Measurements from ENCODE around the gene BTBD9. TPM values are rescaled to one million over a fixed set of nuclear protein-coding genes. Genes with fewer than 3 reads are reported as not detected.

BTBD9 gene
- total RNA-seq, 1 experiment from 2014 or later, result 4.7 TPM

GRCh38 chr6:38413102-38413800 is 226.5 kb downstream of the BTBD9 start:
- H3K27me3 ChIP-seq (ENCODE audit: low read length), result no peaks in the 10 kb centered on the region
- peaks cover 7% of the 10 kb centered on the region; the same call in 1 of the 2 replicates for H4K20me1 ChIP-seq (ENCODE audit: insufficient read depth, low read depth, low read length)

GRCh38 chr6:38407192-38407591 is 232.5 kb downstream of the BTBD9 start:
- Histone ChIP-seq H4K20me1 (ENCODE audit: insufficient read depth, low read depth, low read length) (no peaks in the 10 kb centered on the region), H3K9me3 (ENCODE audit: low read length) (no peaks in the 10 kb centered on the region), H3K4me1 (ENCODE audit: low read length) (no peaks in the 10 kb centered on the region), H2AFZ (ENCODE audit: low read length) (no peak overlapping the region), H3K79me2 (ENCODE audit: low read length) (no peaks in the 10 kb centered on the region), H3K4me2 (ENCODE audit: low read depth, low read length, poor library complexity, severe bottlenecking) (no peak overlapping the region), H3K9me2 (replicated peaks; ENCODE audit: insufficient read depth, low read length) (no peaks in the 10 kb centered on the region), H3K27ac (ENCODE audit: low read length) (no peak overlapping the region), H3K27me3 (ENCODE audit: low read length) (no peaks in the 10 kb centered on the region), H3K36me3 (ENCODE audit: insufficient read depth, low read length) (no peaks in the 10 kb centered on the region), H3K4me3 (ENCODE audit: low read length) (no peak overlapping the region), H3K9ac (ENCODE audit: low read length) (no peak overlapping the region)
- DNase-seq, result no peak

More at GRCh38 chr6:38413102-38413800, 226.5 kb downstream of the BTBD9 start:
- Histone ChIP-seq H3K79me2 (ENCODE audit: low read length) (no peaks in the 10 kb centered on the region), H3K4me1 (ENCODE audit: low read length) (no peaks in the 10 kb centered on the region), H3K9me2 (replicated peaks; ENCODE audit: insufficient read depth, low read length) (no peaks in the 10 kb centered on the region), H3K27ac (ENCODE audit: low read length) (no peak overlapping the region), H3K9me3 (ENCODE audit: low read length) (no peaks in the 10 kb centered on the region), H3K36me3 (ENCODE audit: insufficient read depth, low read length) (no peaks in the 10 kb centered on the region), H2AFZ (ENCODE audit: low read length) (no peak overlapping the region), H3K4me2 (ENCODE audit: low read depth, low read length, poor library complexity, severe bottlenecking) (no peak overlapping the region), H3K4me3 (ENCODE audit: low read length) (no peak overlapping the region), H3K9ac (ENCODE audit: low read length) (no peak overlapping the region)
- no peak for DNase-seq

- Histone ChIP-seq H3K9ac (ENCODE audit: low read length) (no peak overlapping the region), H3K4me2 (ENCODE audit: low read depth, low read length, poor library complexity, severe bottlenecking) (no peak overlapping the region), H3K9me3 (ENCODE audit: low read length) (no peaks in the 10 kb centered on the region), H3K79me2 (ENCODE audit: low read length) (no peaks in the 10 kb centered on the region), H2AFZ (ENCODE audit: low read length) (no peak overlapping the region), H4K20me1 (ENCODE audit: insufficient read depth, low read depth, low read length) (0 out of 2 replicates have a peak, but pooled peaks cover 2% of the 10 kb centered on the region), H3K36me3 (ENCODE audit: insufficient read depth, low read length) (no peaks in the 10 kb centered on the region), H3K9me2 (replicated peaks; ENCODE audit: insufficient read depth, low read length) (no peaks in the 10 kb centered on the region), H3K27me3 (ENCODE audit: low read length) (no peaks in the 10 kb centered on the region), H3K27ac (ENCODE audit: low read length) (no peak overlapping the region), H3K4me3 (ENCODE audit: low read length) (no peak overlapping the region), H3K4me1 (ENCODE audit: low read length) (no peaks in the 10 kb centered on the region)
- DNase-seq, result no peak
Observed at GRCh38 chr6:38406096-38406495, 233.6 kb downstream of the BTBD9 start.

- H3K9me2 ChIP-seq (replicated peaks; ENCODE audit: insufficient read depth, low read length), result no peaks in the 10 kb centered on the region
- H3K4me1 ChIP-seq (ENCODE audit: low read length), result no peaks in the 10 kb centered on the region
- H3K79me2 ChIP-seq (ENCODE audit: low read length), result no peaks in the 10 kb centered on the region
- H3K27me3 ChIP-seq (ENCODE audit: low read length), result no peaks in the 10 kb centered on the region
- H3K36me3 ChIP-seq (ENCODE audit: insufficient read depth, low read length), result no peaks in the 10 kb centered on the region
- no peak for DNase-seq
- no peak overlapping the region for H2AFZ ChIP-seq (ENCODE audit: low read length)
- no peak overlapping the region for H3K9ac ChIP-seq (ENCODE audit: low read length)
- 0 out of 2 replicates have a peak, but pooled peaks cover 2% of the 10 kb centered on the region for H4K20me1 ChIP-seq (ENCODE audit: insufficient read depth, low read depth, low read length)
- H3K27ac ChIP-seq (ENCODE audit: low read length), result no peak overlapping the region
- no peak overlapping the region for H3K4me3 ChIP-seq (ENCODE audit: low read length)
- H3K4me2 ChIP-seq (ENCODE audit: low read depth, low read length, poor library complexity, severe bottlenecking), result no peak overlapping the region
- H3K9me3 ChIP-seq (ENCODE audit: low read length), result no peaks in the 10 kb centered on the region
Observed at GRCh38 chr6:38404900-38405556, 234.7 kb downstream of the BTBD9 start.

- H3K9me2 ChIP-seq (replicated peaks; ENCODE audit: insufficient read depth, low read length), result no peaks in the 10 kb centered on the region
- no peak overlapping the region for H3K27ac ChIP-seq (ENCODE audit: low read length)
- H4K20me1 ChIP-seq (ENCODE audit: insufficient read depth, low read depth, low read length), result 0 out of 2 replicates have a peak, but pooled peaks cover 2% of the 10 kb centered on the region
- no peaks in the 10 kb centered on the region for H3K9me3 ChIP-seq (ENCODE audit: low read length)
- H3K36me3 ChIP-seq (ENCODE audit: insufficient read depth, low read length), result no peaks in the 10 kb centered on the region
- no peaks in the 10 kb centered on the region for H3K4me1 ChIP-seq (ENCODE audit: low read length)
- no peak overlapping the region for H3K9ac ChIP-seq (ENCODE audit: low read length)
- H2AFZ ChIP-seq (ENCODE audit: low read length), result no peak overlapping the region
- no peaks in the 10 kb centered on the region for H3K27me3 ChIP-seq (ENCODE audit: low read length)
- H3K4me3 ChIP-seq (ENCODE audit: low read length), result no peak overlapping the region
- DNase-seq, result no peak
- no peak overlapping the region for H3K4me2 ChIP-seq (ENCODE audit: low read depth, low read length, poor library complexity, severe bottlenecking)
- H3K79me2 ChIP-seq (ENCODE audit: low read length), result no peaks in the 10 kb centered on the region
Observed at GRCh38 chr6:38404355-38404754, 235.4 kb downstream of the BTBD9 start.

- no peak for DNase-seq
- Histone ChIP-seq H3K79me2 (ENCODE audit: low read length) (no peaks in the 10 kb centered on the region), H3K27me3 (ENCODE audit: low read length) (no peaks in the 10 kb centered on the region), H3K4me3 (ENCODE audit: low read length) (no peak overlapping the region), H4K20me1 (ENCODE audit: insufficient read depth, low read depth, low read length) (0 out of 2 replicates have a peak, but pooled peaks cover 2% of the 10 kb centered on the region), H2AFZ (ENCODE audit: low read length) (no peak overlapping the region), H3K9me2 (replicated peaks; ENCODE audit: insufficient read depth, low read length) (no peaks in the 10 kb centered on the region), H3K9me3 (ENCODE audit: low read length) (no peaks in the 10 kb centered on the region), H3K4me2 (ENCODE audit: low read depth, low read length, poor library complexity, severe bottlenecking) (no peak overlapping the region), H3K4me1 (ENCODE audit: low read length) (no peaks in the 10 kb centered on the region), H3K36me3 (ENCODE audit: insufficient read depth, low read length) (no peaks in the 10 kb centered on the region), H3K27ac (ENCODE audit: low read length) (no peak overlapping the region), H3K9ac (ENCODE audit: low read length) (no peak overlapping the region)
Observed at GRCh38 chr6:38403548-38403947, 236.2 kb downstream of the BTBD9 start.

- H3K4me1 ChIP-seq (ENCODE audit: low read length), result no peaks in the 10 kb centered on the region
- H4K20me1 ChIP-seq (ENCODE audit: insufficient read depth, low read depth, low read length), result 0 out of 2 replicates have a peak, but pooled peaks cover 2% of the 10 kb centered on the region
- no peaks in the 10 kb centered on the region for H3K36me3 ChIP-seq (ENCODE audit: insufficient read depth, low read length)
- no peak overlapping the region for H3K4me3 ChIP-seq (ENCODE audit: low read length)
- DNase-seq, result no peak
- no peak overlapping the region for H3K9ac ChIP-seq (ENCODE audit: low read length)
- no peaks in the 10 kb centered on the region for H3K9me3 ChIP-seq (ENCODE audit: low read length)
- H3K4me2 ChIP-seq (ENCODE audit: low read depth, low read length, poor library complexity, severe bottlenecking), result no peak overlapping the region
- H3K79me2 ChIP-seq (ENCODE audit: low read length), result no peaks in the 10 kb centered on the region
- H3K9me2 ChIP-seq (replicated peaks; ENCODE audit: insufficient read depth, low read length), result no peaks in the 10 kb centered on the region
- no peak overlapping the region for H3K27ac ChIP-seq (ENCODE audit: low read length)
- no peaks in the 10 kb centered on the region for H3K27me3 ChIP-seq (ENCODE audit: low read length)
- no peak overlapping the region for H2AFZ ChIP-seq (ENCODE audit: low read length)
Observed at GRCh38 chr6:38400764-38401163, 239.0 kb downstream of the BTBD9 start.

GRCh38 chr6:38400101-38400500 is 239.6 kb downstream of the BTBD9 start:
- H4K20me1 ChIP-seq (ENCODE audit: insufficient read depth, low read depth, low read length), result 0 out of 2 replicates have a peak, but pooled peaks cover 2% of the 10 kb centered on the region
- H3K9me3 ChIP-seq (ENCODE audit: low read length), result no peaks in the 10 kb centered on the region
- H2AFZ ChIP-seq (ENCODE audit: low read length), result no peak overlapping the region
- no peak overlapping the region for H3K4me3 ChIP-seq (ENCODE audit: low read length)
- H3K4me1 ChIP-seq (ENCODE audit: low read length), result no peaks in the 10 kb centered on the region
- no peaks in the 10 kb centered on the region for H3K27me3 ChIP-seq (ENCODE audit: low read length)
- no peak overlapping the region for H3K9ac ChIP-seq (ENCODE audit: low read length)
- no peaks in the 10 kb centered on the region for H3K36me3 ChIP-seq (ENCODE audit: insufficient read depth, low read length)
- no peak overlapping the region for H3K27ac ChIP-seq (ENCODE audit: low read length)
- H3K9me2 ChIP-seq (replicated peaks; ENCODE audit: insufficient read depth, low read length), result no peaks in the 10 kb centered on the region
- H3K4me2 ChIP-seq (ENCODE audit: low read depth, low read length, poor library complexity, severe bottlenecking), result no peak overlapping the region
- H3K79me2 ChIP-seq (ENCODE audit: low read length), result no peaks in the 10 kb centered on the region
- DNase-seq, result no peak

Measured in Karpas-422 (cell line).